EL (cell line): ENCODE measurements around the gene KLHL8.
"Not testable (repeated sequence)": the region's sequence is repeated elsewhere in the genome, so short reads cannot be mapped to it uniquely, and the experiment has no call there.

Source experiments
- DNase-seq: peaks from one replicate; pipeline ENCODE4 v3.0.0-alpha.2; 2016

Gene KLHL8

DNA sequence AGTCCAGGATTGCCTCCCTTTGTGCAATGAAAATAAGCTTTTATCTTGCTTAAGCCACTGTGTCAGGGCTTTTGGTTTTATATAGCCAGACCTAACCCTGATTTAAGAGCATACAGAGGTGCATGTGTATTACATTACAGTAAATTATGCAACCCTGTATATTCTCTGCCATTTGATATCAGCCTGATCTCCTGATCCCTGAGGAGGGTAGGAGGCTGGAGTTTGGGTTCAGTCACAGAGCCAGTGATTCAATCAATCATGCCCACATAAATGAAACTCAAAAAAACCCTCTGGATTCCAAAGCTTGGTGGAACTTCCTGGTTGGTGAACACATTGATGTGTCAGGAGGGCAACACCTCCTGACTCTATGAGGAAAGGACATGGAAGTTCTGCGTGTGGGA lies 7.3 kb upstream of the KLHL8 start:
- no peak for DNase-seq

DNA sequence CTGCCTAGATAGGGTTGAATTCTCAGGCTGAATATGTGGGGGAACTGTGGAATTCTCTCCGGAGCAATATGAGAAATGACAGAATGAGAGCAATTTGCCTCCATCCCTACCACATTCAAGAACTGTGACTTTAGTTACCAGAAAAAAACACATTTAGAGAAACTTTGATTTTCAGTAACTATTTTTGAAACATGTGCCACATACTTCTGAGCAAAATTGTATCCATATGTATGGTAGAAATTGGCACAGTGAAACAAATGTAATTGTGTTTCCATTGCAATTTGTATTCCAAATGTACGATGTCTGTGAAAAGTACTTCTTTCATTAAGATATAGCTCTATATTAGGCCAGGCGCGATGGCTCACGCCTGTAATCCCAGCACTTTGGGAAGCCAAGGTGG lies 5.5 kb upstream of the KLHL8 start:
- DNase-seq: no peak

DNA sequence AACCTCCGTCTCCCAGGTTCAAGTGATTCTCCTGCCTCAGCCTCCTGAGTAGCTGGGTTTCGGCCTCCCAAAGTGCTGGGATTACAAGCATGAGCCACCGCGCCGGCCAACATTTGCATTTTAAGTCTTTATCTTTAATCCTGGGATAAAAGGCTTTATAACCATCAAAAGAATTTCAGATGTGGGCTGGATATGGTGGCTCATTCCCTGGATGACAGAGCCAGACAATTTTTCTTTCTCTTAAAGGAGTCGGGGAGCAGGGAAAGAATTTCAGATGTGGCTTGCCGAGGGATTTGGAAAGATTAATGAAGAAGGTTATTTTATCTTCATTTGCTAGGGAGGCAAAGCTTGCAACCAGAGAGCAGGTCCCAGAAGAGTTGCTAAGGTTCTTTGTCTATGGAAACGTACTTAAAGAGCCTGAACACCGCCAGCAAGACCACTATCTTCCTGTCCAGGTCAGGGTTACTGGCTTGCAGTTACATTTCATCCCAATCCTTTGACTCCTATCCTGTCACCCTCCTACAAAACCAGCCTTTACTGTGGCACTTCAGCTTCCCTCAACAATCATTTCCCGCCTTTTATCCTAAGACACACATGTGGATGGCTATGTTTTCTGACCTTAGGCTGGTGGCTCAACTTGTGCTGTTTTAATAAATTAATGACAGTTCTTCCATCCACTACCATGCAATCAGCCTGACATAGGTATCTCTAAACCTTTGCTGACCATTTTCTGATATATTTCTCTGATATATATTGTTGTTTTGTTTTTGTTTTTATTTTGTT lies 3.9 kb upstream of the KLHL8 start:
- no peak for DNase-seq

DNA sequence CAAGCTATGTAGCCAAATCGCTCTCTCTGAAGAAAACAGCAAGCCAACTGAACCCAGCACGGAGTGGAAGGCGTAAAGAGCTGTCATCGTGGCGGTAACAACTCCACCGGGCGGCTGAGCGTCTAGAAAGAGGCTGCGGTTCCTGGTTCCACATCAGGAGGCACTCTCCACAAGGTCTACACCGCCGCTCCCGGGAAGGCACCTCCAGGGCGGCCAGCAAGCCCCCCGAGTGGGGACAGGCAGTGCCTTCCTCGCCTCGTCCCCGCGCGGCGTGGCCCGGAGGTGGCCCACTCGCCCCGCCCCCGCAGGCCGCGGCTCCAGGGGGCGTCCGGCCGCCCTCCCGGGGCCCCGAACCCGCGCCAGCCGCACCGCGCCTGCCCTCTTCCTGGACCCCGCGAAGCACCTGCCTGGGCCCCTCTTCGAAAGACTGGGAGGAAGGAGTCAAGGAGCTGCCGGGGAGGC lies 755 bp downstream of the KLHL8 start:
- DNase-seq: peak; percentile 46

DNA sequence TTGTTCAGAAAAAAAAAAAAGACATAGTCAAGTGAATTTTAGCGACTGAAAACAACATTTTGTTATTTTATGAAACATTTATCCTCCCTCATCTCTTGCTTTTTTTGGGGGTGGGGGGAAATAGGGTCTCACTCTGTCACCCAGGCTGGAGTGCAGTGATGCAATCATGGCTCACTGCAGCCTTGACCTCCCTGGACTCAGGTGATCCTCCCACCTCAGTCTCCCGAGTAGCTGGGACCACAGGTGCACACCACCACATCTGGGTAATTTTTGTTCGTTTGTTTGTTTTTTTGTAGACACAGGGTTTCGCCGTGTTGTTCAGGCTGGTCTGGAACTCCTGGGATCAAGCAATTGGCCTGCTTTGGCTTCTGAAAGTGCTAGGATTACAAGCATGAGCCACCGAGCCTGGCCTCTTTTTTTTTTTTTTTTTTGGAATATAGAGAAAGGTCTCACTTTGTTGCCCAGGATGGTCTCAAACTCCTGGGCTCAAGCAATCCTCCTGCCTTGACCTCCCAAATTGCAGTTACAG lies 3.1 kb downstream of the KLHL8 start:
- not testable (repeated sequence) for DNase-seq

DNA sequence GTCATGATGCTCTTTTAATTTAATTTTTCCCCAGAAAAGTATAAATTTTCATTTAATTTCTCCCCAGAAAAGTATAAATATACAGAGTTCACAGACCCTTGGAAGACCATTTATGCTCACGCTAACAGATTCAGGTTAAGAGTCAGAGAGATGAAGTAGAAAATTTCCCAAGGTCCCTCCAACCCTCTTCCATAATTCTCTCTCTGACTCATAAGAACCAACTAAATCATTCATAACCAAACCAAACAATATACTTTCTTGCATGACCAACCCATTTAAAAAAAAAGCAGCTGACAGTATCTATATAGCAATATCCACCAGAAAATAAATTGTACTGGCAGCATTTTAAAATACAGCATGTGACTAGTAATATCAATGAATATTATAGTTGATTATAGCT lies 3.9 kb downstream of the KLHL8 start:
- DNase-seq: no peak

DNA sequence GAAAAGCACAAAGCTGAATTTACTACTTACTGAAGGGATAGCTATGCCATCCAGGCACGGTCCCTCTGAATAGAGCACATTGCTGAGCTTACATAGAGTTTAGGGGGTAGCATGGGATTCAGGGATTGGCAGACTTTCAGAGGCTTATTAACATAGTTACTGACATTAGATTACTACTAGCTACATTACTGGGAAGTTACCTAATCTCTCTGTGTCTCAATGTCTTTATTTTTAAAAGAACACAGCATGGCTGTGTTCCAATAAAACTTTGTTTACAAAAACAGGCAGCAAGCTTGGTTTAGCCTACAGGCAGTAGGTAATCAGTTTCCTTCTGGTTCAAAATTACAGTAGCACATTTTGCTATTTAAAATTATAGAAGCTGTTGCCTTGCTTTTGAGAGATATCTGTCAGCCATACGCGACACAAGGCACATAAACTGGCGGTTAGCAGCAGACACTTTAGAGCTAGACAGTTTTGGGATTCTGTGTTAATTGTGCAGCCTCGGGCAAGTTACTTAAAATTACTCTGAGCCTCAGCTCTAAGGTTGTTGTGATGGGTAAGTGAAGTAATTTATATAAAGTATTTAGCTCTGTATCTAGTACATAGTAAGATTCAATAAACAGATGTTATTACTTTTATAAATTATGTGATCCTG lies 6.9 kb downstream of the KLHL8 start:
- DNase-seq: peak; percentile 7

DNA sequence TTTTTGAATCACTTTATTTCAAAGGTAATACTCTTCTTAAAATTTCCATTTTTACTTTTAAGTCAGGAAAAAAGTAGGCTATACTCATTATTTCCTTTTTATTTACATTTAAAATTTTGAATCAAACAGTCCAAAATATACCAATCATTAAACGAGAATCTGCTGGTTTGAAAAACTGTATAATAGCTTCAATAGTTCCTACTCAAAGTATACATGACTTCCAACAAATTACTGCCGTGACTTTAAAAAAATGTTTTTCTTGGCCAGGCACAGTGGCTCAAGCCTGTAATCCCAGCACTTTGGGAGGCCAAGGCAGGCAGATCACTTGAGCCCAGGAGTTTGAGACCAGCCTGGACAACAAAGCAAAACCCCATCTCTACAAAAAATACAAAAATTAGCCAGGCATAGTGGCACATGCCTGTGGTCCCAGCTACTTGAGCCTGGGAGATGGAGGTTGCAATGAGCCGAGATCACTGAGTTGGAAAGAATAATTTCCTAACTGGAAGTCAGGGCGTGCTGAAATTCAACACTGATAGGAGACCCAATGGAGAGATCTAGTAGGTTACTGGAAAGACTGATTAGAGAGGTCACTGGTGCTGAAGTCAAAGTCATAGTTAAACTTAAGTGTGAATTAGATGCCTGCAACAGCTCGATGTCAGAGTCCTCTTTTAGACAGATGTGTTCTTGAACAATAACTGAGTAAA lies 9.0 kb downstream of the KLHL8 start:
- no peak for DNase-seq

DNA sequence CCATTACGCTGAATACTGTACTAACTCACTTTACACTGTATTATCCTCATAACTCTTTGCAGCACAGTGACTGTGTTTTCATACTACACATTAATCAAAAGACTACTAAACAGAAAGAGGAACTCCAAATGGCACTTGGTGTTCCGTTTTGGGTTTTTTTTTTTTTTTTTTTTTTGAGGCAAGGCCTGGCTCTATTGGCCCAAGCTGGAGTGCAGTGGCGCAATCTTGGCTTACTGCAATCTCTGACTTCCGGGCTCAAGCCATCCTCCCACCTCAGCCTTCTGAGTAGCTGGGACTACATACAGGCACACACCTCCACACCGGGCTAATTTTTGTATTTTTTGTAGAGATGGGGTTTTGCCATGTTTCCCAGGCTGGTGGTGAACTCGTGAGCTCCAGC lies 10.7 kb downstream of the KLHL8 start:
- peak; percentile 5 for DNase-seq

DNA sequence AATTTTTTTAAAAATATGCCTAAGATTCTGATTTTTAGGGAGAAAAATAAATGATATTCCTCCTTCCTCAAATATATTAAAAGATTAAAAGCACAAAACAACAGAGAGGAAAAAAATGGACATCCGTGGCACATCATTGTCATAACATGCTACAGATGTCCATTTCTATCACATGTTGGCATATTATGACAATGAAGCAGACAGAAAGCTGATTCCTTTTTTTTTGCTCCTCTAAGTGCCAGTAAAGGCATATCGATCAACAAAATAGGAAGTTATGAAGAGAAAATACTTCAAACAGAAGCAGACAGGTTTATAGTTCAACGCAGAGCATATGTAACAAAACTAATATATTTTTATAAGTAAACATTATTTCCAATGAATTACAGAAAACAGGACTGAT lies 11.2 kb downstream of the KLHL8 start:
- DNase-seq: no peak

DNA sequence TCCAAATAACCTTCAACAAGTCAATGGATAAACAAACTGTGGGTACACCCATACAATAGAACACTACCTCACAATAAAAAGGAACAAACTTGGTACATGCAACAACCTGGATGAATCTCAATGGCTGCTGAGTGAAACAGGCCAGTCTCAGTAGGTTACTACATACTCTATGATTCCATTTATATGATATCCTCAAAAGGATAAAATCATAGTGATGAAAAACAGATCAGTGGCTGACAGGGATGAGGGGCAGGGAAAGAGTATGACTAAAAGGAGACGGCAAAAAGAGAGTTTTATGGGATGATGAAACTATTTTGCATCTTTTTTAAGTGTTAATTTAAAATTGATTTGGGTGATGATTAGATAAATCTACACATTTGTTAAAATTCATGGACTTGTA lies 15.9 kb downstream of the KLHL8 start:
- no peak for DNase-seq

DNA sequence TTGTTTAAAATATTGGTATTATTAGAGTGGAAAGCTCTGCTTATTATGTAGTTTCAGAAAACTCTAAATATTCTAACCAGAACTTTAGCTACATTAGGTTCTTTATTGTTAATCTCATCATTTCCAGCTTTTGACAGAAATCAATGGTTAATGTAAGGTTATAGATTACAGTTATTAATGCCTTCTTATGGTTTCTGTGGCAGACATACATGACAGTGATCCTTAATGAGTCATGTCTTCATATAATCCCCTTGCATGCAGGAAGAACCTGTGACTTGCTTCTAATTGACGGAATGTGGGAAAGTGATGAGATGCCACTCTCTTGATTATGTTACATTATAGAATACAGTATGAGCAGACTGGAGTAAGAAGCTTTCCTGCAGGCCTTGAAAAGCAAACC lies 23.5 kb downstream of the KLHL8 start:
- DNase-seq: no peak

DNA sequence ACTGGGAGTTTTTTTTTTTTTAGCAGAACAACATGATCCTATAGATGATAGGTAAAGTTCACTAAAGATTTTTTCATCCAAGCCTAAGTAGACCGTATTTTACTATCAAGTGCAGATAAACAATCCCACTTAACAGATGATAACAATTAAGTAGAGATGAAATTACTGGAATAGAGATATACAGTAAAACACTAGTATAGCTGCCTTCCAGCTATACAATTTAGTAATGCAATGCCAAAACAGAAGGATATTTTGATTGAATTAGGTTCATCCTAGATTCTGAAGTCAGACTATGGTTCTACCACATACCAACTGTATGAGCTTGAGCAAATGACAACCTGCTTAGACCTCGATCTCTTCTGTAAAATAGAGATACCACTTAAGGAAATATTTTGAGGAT lies 24.3 kb downstream of the KLHL8 start:
- no peak for DNase-seq

DNA sequence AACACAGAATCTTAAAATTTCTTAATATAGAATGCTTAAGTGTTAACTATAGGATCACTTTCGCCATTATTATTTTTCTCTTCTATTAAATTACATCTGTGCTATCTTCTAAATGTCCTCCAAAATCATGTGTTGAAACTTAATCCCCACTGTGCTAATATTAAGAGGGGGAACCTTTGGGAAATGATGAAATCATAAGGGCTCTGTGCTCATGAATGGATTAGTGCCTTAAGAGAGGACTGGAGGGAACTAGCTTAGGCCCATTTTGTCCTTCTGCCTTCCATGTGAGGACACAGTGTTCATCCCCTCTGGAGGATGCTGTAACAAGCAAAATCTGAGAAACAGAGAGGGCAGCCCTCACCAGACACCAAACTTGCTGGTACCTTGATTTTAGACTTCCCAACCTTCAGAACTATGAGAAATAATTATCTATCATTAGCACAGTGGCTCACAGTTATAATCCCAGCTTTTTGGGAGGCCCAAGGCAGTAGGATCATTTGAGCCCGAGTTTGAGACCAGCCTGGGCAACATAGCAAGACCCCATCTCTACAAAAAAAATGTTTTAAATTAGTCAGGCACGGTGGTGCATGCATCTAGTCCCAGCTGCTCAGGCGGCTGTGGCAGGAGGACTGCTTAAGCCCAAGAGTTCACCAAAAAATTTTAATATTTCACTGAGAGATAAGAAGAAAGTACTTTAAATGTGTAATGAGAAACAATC lies 26.3 kb downstream of the KLHL8 start:
- DNase-seq: no peak

DNA sequence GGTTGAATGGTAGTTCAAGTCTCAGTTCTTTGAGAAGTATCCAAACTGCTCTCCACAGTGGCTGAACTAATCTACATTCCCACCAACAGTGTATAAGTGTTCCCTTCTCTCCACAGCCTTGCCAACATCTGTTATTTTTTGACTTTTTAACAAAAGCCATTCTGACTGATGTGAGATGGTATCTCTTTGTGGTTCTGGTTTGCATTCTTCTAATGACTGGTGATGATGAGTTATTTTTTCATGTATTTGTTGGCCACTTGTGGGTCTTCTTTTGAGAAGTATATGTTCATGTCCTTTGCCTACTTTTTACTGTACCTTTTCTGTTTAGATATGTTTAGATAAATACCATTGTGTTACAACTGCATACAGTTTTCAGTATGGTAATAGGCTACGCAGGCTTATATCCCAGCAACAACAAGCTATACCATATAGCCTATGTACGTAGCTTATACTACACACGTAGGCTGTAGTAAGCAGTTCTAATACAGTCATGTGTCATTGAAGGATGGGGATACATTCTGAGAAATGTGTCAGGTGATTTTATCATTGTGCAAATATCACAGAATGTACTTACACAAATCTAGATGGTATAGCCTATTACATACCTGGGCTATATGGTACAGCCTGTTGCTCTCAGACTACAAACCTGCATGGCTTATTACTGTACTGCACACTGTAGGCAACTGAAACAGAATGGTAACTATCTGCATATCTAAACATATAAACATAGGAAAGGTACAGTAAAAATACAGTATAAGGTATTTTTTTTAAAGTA lies 28.1 kb downstream of the KLHL8 start:
- peak; percentile 44 for DNase-seq

DNA sequence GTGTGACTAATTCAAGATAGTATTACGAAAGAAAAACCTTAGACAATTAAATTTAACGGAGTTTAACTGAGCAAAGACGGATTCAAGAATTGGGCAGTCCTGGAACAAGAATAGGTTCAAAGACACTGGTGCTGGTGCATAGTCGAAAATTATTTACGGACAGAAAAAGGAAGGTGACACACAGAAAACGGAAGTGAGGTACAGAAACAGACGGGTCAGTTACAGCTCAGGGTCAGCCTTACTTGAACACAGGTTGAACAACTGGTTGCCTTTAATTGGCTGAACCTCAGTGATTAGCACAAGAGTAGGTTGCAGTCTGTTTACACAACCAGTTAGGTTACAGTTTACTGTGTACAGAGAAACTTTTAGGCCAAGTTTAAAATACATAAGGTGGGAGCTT lies 31.5 kb downstream of the KLHL8 start:
- DNase-seq: peak; percentile 17

DNA sequence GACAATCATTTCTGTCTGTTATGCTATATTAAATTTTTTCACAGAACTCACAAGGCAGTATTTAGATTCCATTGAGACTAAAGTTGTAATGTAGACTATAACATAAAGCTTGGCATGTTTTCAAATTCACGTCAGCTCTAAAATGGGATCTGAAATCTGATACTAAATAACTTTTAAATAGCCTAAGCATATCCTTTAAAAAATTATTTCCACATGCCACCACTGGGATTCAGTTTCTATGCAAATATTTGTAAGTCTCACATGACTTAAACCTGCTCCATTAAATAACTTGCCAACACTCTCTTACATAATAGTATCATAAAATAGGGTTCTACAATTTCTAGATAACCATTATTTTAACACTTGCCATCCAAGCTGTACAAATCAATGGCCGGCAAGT lies 32.4 kb downstream of the KLHL8 start:
- peak; percentile 5 for DNase-seq

DNA sequence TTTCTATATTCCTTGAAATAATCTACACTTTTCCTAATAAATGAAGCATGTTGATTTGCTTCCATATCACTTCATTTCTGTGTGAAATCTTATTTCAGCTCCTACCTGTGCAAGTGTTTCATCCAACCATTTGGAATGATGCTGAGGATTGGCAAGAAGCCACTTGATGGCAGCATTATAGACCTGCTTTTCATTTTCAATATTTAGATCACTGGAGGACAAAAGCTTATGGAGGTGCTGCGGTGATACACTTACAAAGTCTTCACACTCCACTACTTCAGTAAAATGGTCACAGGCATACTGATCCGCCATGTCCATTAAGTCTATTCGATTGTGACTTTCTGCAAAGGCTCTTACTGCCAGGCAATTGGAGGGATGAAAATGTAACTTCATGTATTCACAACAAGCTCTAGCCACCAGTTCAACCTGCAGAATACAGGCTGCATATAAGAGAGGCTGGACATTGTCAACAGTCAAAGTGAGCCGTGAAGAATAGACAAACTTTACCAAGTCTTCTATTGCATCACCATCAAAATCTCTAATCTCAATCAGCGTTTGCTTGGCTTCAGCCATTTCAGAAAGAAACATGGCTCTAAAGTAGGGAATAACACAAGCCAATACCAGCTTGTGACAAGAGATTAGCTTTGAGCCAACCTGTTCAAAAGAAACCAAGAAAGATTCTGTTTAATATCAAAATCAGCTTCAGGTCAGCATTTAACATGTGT lies 35.1 kb downstream of the KLHL8 start:
- DNase-seq: no peak

DNA sequence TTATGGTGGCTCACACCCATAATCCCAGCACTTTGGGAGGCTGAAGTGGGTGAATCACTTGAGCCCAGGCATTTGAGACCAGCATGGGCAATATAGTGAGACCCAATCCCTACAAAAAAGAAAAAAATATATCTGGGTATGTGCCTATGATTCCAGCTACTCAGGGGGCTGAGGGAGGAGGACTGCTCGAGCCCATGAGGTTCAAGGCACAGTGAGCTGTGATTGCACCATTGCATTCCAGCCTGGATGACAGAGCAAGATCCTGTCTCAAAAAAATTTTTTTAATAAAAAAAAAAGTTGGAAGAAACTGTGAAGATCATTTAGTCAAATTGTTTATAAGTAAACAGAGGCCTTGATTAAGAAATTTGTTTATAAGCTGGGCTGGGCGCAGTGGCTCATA lies 39.7 kb downstream of the KLHL8 start:
- peak; percentile 27 for DNase-seq

DNA sequence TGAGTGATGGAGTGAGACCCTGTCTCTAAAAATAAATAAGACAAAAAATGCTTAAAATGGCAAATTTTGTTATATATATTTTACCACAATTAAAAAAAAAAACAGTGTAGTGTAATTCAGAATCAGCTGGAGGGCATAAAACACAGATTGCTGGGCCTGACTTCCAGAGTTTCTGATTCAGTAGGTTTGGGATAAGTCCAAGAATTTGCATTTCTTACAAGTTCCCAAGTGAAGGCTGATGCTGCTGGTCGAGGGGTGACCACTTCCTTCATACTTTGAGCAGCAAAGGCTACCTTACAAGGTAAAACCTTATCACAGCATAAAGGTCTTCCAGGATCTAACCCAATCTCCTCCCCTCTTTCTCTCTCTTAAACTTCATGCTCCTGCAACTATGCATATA lies 40.7 kb downstream of the KLHL8 start:
- DNase-seq: peak; percentile 69

DNA sequence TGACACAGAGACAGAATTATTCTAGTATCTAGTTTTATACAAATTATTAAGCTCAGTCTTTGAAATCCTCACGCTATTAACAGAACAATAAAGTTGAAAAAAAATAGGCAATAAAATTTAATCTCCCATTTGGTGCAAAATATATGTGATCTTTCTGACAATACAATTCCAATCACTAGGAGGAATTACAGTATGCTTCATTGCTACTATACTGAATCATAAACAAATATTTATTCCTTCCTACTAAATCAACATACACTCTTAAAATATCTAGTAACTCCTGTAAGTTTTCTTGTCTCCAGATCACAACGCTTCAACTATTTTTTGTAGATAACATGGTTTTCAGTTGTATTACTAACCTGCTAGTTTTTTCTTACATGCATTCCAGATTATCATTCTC lies 45.7 kb downstream of the KLHL8 start:
- no peak for DNase-seq

DNA sequence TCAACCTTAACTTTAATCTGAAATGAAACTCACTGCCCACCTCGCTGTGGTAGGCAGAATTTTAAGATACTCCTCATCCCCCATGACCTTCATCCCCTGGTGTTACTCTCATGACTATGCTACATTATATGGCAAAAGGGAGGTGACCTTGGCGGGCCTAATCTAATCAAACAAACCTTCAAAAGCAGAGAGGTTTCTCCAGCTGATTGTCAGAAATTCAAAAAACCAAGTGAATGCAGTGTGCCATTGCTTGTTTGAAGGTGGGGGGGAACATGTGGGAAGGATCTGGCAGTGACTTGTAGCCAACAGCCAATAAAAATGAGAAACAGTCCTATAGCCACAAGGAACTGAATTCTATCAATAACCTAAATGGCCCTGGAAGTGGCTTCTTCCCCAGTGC lies 48.5 kb downstream of the KLHL8 start:
- no peak for DNase-seq
